ENCODE data around the gene MCTP1.

The MCTP1 gene

DNA sequence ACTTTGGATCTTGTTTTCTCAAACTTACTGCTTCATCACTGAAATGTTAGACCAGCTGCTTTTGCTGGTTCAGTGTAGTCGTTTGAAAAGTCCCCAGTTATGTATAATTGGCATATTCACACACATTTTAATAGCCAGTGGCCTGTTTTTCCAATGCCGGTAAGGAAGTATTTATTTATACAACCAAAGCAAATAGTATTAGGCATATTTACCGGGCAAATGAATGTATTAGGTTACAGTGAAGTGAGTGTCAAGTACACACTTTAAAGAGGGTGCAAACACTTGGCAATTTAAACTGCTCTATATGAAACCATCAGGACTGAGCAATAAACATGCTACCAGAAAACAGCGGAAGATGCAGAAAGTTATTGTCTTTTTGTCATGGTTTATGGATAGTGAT, 242.9 kb downstream of the MCTP1 start:
- H3K4me1 Mint-ChIP-seq (ENCODE audit: low read depth), result no peaks in the 10 kb centered on the region

GRCh38 chr5:95035891-95036685, 248.8 kb downstream of the MCTP1 start:
- no peaks in the 10 kb centered on the region for H3K27me3 Mint-ChIP-seq
- H3K36me3 Mint-ChIP-seq (ENCODE audit: low read depth), result no peaks in the 10 kb centered on the region
- H3K27ac Mint-ChIP-seq, result no peak overlapping the region
- H3K4me1 Mint-ChIP-seq (ENCODE audit: low read depth), result no peaks in the 10 kb centered on the region
- peaks cover 5% of the 10 kb centered on the region for H3K9me3 Mint-ChIP-seq
- H3K4me3 Mint-ChIP-seq, result no peak overlapping the region

More for the DNA sequence above, 242.9 kb downstream of the MCTP1 start:
- H3K27me3 Mint-ChIP-seq, result no peaks in the 10 kb centered on the region
- no peaks in the 10 kb centered on the region for H3K36me3 Mint-ChIP-seq (ENCODE audit: low read depth)
- H3K9me3 Mint-ChIP-seq, result no peaks in the 10 kb centered on the region
- no peak overlapping the region for H3K4me3 Mint-ChIP-seq
- no peak overlapping the region for H3K27ac Mint-ChIP-seq

DNA sequence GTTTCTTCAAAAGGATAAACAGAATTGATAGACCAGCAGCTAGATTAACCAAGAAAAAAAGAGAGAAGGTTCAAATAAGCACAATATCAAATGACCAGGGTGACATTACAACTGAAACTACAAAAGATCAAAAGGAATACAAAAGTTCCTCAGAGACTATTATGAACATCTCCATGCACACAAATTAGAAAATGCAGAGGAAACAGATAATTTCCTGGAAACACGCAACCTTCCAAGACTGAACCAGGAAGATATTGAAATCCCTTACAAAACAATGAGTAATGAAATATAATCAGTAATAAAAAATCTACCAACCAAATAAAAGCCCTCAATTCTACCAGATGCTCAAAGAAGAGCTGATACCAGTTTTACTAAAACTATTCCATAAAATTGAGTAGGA, 252.1 kb downstream of the MCTP1 start:
- Mint-ChIP-seq H3K9me3 (peaks cover 5% of the 10 kb centered on the region), H3K27ac (no peak overlapping the region), H3K36me3 (ENCODE audit: low read depth) (no peaks in the 10 kb centered on the region), H3K4me3 (no peak overlapping the region), H3K4me1 (ENCODE audit: low read depth) (peaks cover 2% of the 10 kb centered on the region), H3K27me3 (no peaks in the 10 kb centered on the region)

DNA sequence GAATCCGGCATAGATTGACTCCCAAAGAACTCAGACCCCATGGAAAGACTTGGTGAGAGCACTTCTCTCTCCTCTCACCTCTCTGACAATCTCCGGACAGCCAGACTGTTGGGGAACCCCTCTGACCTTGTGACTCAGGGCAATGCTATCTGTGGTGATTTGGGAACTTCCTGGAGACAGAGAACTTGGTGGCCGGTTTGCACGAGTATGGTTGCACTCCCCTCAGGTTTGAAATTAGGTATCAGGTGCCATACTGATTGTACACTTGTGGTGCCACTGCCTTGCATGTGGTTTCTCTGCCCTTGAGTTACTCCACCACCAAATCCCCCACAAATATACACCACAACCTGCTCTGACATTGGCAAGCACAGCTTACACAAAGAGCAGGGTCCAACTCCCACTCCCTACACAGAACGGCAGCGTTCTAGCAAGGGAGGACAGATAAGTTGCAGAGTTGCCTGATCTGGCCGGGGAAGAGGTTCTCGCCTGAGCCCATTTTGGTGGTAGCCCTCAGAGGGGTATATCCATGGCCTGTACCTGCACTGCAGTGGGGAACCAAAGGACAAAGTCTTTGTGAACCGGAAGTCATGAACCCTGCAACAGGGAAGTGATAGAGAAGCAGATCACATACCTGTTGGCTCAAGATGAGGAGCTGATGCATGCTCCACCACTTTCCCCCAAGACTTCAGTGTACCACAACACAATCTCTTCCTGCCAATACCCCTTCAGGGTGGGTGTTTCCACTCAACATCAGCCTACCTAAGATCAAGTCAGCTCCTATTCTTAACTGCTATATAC, 255.1 kb downstream of the MCTP1 start:
- Mint-ChIP-seq H3K4me3 (no peak overlapping the region), H3K36me3 (ENCODE audit: low read depth) (no peaks in the 10 kb centered on the region), H3K27ac (no peak overlapping the region), H3K27me3 (no peaks in the 10 kb centered on the region), H3K9me3 (peaks cover 5% of the 10 kb centered on the region), H3K4me1 (ENCODE audit: low read depth) (peaks cover 9% of the 10 kb centered on the region)

GRCh38 chr5:95027775-95028174, 257.1 kb downstream of the MCTP1 start:
- no peaks in the 10 kb centered on the region for H3K36me3 Mint-ChIP-seq (ENCODE audit: low read depth)
- H3K9me3 Mint-ChIP-seq, result peaks cover 5% of the 10 kb centered on the region
- no peak overlapping the region for H3K27ac Mint-ChIP-seq
- no peaks in the 10 kb centered on the region for H3K27me3 Mint-ChIP-seq
- H3K4me1 Mint-ChIP-seq (ENCODE audit: low read depth), result peaks cover 9% of the 10 kb centered on the region
- H3K4me3 Mint-ChIP-seq, result no peak overlapping the region

GRCh38 chr5:95027151-95027721, 257.7 kb downstream of the MCTP1 start:
- H3K27me3 Mint-ChIP-seq, result peaks cover 3% of the 10 kb centered on the region
- no peaks in the 10 kb centered on the region for H3K36me3 Mint-ChIP-seq (ENCODE audit: low read depth)
- H3K4me1 Mint-ChIP-seq (ENCODE audit: low read depth), result peaks cover 9% of the 10 kb centered on the region
- no peak overlapping the region for H3K27ac Mint-ChIP-seq
- no peak overlapping the region for H3K4me3 Mint-ChIP-seq
- peaks cover 5% of the 10 kb centered on the region for H3K9me3 Mint-ChIP-seq

- Mint-ChIP-seq H3K4me1 (ENCODE audit: low read depth) (peaks cover 9% of the 10 kb centered on the region), H3K36me3 (ENCODE audit: low read depth) (no peaks in the 10 kb centered on the region), H3K9me3 (peaks cover 2% of the 10 kb centered on the region), H3K4me3 (no peak overlapping the region), H3K27ac (no peak overlapping the region), H3K27me3 (peaks cover 5% of the 10 kb centered on the region)
These were observed 258.2 kb downstream of the MCTP1 start for GRCh38 chr5:95026718-95027117.

DNA sequence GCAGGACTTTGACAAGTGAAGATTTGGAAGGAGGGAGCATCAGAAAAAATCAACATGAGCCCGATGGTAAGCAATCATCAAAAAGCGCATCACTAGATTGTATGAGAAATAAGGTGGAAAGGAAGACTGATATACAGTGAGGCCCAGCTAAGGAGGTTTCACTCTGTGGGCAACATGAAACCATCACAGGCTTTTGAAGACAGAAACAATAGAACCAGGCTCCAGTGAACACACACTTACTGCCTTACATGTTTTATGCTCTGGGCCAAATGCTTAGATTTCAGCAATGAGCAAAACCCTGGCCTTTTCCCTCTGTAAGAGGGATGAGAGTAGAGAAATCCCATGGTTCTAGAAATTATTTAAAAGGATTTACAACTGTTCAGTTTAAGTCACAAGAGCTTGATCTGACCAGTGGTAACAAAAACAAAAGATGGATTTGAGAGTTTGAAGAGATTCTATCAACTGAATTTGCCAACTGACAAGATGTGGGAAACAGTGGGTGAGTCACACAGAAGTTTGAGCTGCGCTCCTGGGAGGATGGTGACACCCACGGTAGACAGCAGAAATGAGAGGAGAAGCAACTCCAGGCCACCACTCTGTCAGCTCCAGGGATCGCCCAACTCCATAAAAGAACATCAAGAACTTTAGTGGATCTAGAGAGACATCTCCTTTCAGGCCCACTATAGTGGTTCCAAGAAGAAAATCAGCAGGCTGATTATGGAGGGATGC, 261.8 kb downstream of the MCTP1 start:
- no peaks in the 10 kb centered on the region for H3K9me3 Mint-ChIP-seq
- peaks cover 5% of the 10 kb centered on the region for H3K27me3 Mint-ChIP-seq
- no peak overlapping the region for H3K27ac Mint-ChIP-seq
- no peak overlapping the region for H3K4me3 Mint-ChIP-seq
- peaks cover 9% of the 10 kb centered on the region for H3K4me1 Mint-ChIP-seq (ENCODE audit: low read depth)
- H3K36me3 Mint-ChIP-seq (ENCODE audit: low read depth), result no peaks in the 10 kb centered on the region

- Mint-ChIP-seq H3K36me3 (ENCODE audit: low read depth) (no peaks in the 10 kb centered on the region), H3K4me3 (no peak overlapping the region), H3K4me1 (ENCODE audit: low read depth) (no peaks in the 10 kb centered on the region), H3K9me3 (no peaks in the 10 kb centered on the region), H3K27ac (no peak overlapping the region), H3K27me3 (peaks cover 5% of the 10 kb centered on the region)
These were observed 264.5 kb downstream of the MCTP1 start for GRCh38 chr5:95020345-95020744.

DNA sequence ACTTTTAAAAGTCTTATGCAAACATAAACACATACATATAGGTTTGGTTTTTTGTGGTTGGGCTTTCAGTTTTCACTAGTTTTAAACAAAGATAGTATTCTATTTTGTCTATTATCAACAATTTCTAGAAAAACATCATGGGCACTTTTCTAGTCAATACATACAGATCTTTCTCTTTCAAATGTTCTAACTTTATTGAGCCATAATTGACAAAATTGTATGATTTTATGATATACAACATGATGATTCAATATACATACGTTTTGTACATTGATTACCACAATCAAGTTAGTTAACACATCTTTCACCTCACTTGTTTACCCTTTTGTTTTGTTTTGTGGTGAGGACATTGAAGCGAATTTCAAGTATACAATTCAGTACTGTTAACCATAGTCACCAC, 265.9 kb downstream of the MCTP1 start:
- H3K9me3 Mint-ChIP-seq, result no peaks in the 10 kb centered on the region
- H3K4me3 Mint-ChIP-seq, result no peak overlapping the region
- H3K4me1 Mint-ChIP-seq (ENCODE audit: low read depth), result no peaks in the 10 kb centered on the region
- H3K27me3 Mint-ChIP-seq, result peaks cover 5% of the 10 kb centered on the region
- no peaks in the 10 kb centered on the region for H3K36me3 Mint-ChIP-seq (ENCODE audit: low read depth)
- no peak overlapping the region for H3K27ac Mint-ChIP-seq

DNA sequence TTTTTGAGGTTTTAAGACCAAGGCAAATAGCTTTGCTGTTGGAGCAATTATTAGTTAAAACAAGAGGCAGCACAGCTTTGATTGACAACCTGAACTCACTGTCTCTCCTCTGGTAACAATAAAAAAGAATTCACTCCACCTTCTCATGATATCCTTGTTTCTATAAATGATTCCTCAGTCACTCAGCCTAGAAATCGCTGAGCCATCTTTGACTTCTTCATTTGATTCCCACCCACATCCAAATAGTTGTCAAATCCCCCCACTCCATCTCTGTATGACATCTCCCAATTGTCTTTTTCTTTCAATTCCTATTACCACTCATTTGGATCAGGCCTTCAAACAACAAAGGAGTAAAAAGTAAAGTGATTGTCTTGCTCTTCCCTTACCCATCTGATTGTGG, 266.4 kb downstream of the MCTP1 start:
- H3K27me3 Mint-ChIP-seq, result peaks cover 5% of the 10 kb centered on the region
- no peaks in the 10 kb centered on the region for H3K9me3 Mint-ChIP-seq
- no peaks in the 10 kb centered on the region for H3K4me1 Mint-ChIP-seq (ENCODE audit: low read depth)
- no peaks in the 10 kb centered on the region for H3K36me3 Mint-ChIP-seq (ENCODE audit: low read depth)
- no peak overlapping the region for H3K4me3 Mint-ChIP-seq
- no peak overlapping the region for H3K27ac Mint-ChIP-seq

DNA sequence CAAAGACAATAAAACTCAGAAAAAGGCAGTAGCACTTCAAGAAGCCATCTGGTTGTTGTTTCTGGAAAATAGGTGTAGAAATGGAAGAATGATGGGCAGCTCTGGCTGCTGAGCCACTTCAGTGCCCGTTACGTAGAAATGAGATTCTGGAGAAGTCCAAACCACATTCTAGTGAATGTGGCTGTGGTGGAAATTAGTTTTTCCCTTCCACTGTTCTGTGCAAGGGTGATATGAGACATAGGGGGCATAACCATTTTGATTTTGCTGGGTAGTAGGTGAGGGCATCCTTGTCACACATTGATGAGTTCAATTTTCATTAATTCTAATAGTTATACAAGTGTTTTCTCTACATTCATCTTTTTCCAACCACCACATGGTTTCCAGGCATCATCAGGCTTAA, 275.1 kb downstream of the MCTP1 start:
- no peaks in the 10 kb centered on the region for H3K27me3 Mint-ChIP-seq
- H3K9me3 Mint-ChIP-seq, result peaks cover 8% of the 10 kb centered on the region
- no peaks in the 10 kb centered on the region for H3K36me3 Mint-ChIP-seq (ENCODE audit: low read depth)
- H3K4me1 Mint-ChIP-seq (ENCODE audit: low read depth), result no peaks in the 10 kb centered on the region
- H3K4me3 Mint-ChIP-seq, result no peak overlapping the region
- no peak overlapping the region for H3K27ac Mint-ChIP-seq

DNA sequence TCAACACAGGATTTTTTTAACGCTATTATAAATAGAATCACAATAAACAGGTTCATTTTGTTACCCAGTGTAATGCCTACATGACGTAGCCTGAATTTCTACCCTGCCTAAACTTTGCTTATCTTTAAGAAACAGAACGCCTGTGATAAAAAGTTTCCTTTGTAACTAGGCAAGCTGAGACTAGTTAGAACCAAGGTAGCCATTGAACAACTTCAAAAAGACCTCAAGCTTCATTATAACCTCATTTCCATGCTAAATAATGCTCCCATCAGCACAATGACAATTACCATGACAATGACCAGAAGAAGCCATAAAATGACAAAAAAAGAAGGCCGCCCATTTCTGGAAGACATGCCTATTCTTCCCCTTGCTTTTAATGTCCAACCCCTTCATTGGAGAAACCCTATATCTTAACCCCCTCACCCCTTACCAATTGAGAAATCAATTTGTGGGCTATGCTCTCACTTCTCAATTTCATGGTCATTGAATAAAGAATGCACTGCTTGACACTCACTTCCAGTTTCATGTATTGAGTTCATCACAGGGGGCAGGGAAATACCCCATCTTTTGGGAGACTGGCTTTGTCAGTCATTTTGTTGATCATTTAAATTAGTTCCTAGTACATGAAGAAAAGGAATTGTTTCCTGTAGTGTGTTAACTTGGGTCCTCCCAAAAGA, 276.8 kb downstream of the MCTP1 start:
- no peaks in the 10 kb centered on the region for H3K27me3 Mint-ChIP-seq
- H3K4me3 Mint-ChIP-seq, result no peak overlapping the region
- H3K27ac Mint-ChIP-seq, result no peak overlapping the region
- peaks cover 5% of the 10 kb centered on the region for H3K36me3 Mint-ChIP-seq (ENCODE audit: low read depth)
- H3K9me3 Mint-ChIP-seq, result peaks cover 13% of the 10 kb centered on the region
- no peaks in the 10 kb centered on the region for H3K4me1 Mint-ChIP-seq (ENCODE audit: low read depth)

DNA sequence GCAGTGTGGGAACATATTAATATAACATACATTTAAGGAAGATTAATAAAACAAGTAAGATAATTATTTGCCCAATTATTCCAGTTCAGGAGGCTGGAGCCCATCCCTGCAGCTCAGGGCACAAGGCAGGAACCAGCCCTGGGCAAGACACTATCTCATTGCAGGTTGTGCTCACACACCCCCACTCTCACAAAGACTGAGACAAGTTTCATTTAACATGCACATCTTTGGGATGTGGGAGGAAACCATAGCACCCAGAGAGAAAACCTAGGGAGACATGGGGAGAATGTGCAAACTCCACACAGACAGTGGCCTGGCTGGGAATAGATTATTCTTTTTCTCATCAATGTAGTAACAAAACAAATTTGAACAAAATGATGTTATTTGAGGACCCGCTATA, 279.1 kb downstream of the MCTP1 start:
- H3K9me3 Mint-ChIP-seq, result peaks cover 10% of the 10 kb centered on the region
- no peak overlapping the region for H3K4me3 Mint-ChIP-seq
- H3K27ac Mint-ChIP-seq, result no peak overlapping the region
- H3K27me3 Mint-ChIP-seq, result no peaks in the 10 kb centered on the region
- H3K4me1 Mint-ChIP-seq (ENCODE audit: low read depth), result no peaks in the 10 kb centered on the region
- peaks cover 5% of the 10 kb centered on the region for H3K36me3 Mint-ChIP-seq (ENCODE audit: low read depth)

All from stimulated activated naive CD8-positive, alpha-beta T cell treated with anti-CD3 and anti-CD28 coated beads, Interleukin-15, Interleukin-2, amounts not matched to agents 100 ng/mL and 50 ng/mL, for 24 hours (primary cell).